Panc1 (cell line): ENCODE measurements around the gene GPATCH2L. TPM values are rescaled to one million over a fixed set of nuclear protein-coding genes. Genes with fewer than 3 reads are reported as not detected.

ENCODE experiments used
- ATAC-seq: fragments of 200-7000 bp; cut with Tn5 transposase; 2 replicates; pipeline ENCODE4 v1.9.1; 2020; ENCODE audit warnings: mild to moderate bottlenecking, moderate library complexity
- BruUV-seq: library from RNA; stranded (reverse); fragments of 400-500 nt; replicated peaks from 2 replicates; lab custom pipeline; 2021; lab: Mats Ljungman, UMichigan
- CTCF ChIA-PET: fragments of 300-600 bp; sonication (Branson Sonifier 250); formaldehyde crosslinking; loops from one replicate; lab custom pipeline; 2022; ENCODE audit warnings: antibody characterized with exemption; lab: Charles Lee
- POLR2A ChIA-PET: fragments of 300-600 bp; sonication (Branson Sonifier 250); formaldehyde crosslinking; loops from one replicate; lab custom pipeline; 2022; ENCODE audit warnings: antibody characterized with exemption; lab: Charles Lee
- DNase-seq: peaks from one replicate; pipeline ENCODE4 v3.0.0-alpha.2; 2010; ENCODE audit warnings: low read depth, low spot score
- H3K27ac ChIP-seq: 2 replicates; pipeline ENCODE4 v1.5.1; 2011; ENCODE audit warnings: mild to moderate bottlenecking, low read length, inconsistent platforms
- H3K27me3 ChIP-seq: fragments of 200-500 bp; sonication (Bioruptor generic); 2 replicates; pipeline ENCODE4 v1.6.0; 2014; ENCODE audit warnings: low read length, inconsistent platforms; ENCODE audit not compliant: control insufficient read depth, insufficient read depth
- H3K36me3 ChIP-seq: fragments of 200-500 bp; sonication (Bioruptor generic); 2 replicates; pipeline ENCODE4 v1.5.1; 2014; ENCODE audit warnings: inconsistent platforms, mild to moderate bottlenecking, low read length, moderate library complexity; ENCODE audit not compliant: control insufficient read depth, insufficient read depth
- H3K4me1 ChIP-seq: 2 replicates; pipeline ENCODE4 v1.5.1; 2011; ENCODE audit warnings: inconsistent platforms, mild to moderate bottlenecking, low read length, moderate library complexity; ENCODE audit not compliant: control insufficient read depth, insufficient read depth
- H3K4me3 ChIP-seq, 2 experiments: 2 replicates each; pipeline ENCODE4 v1.5.1; 2011 to 2012; ENCODE audit warnings: low read depth in 2 of 2, low read length in 2 of 2, mild to moderate bottlenecking in 2 of 2, inconsistent platforms in 1 of 2, moderate library complexity in 1 of 2
- H3K9me3 ChIP-seq: fragments of 200-500 bp; sonication (Bioruptor generic); 2 replicates; pipeline ENCODE4 v1.5.1; 2014; ENCODE audit warnings: low read depth, mild to moderate bottlenecking, inconsistent platforms, low read length, moderate library complexity; ENCODE audit not compliant: control insufficient read depth, insufficient read depth
- POLR2AphosphoS5 ChIP-seq: IDR thresholded peaks from 2 replicates; pipeline ENCODE4 v1.6.1; 2012; ENCODE audit warnings: mild to moderate bottlenecking, low read depth, low read length, moderate library complexity
- REST ChIP-seq, 2 experiments: IDR thresholded peaks; 2 replicates each; pipeline ENCODE4 v1.6.1; 2011 to 2012; ENCODE audit warnings: low read depth in 2 of 2, control low read depth in 1 of 2, low read length in 1 of 2, mild to moderate bottlenecking in 1 of 2, moderate library complexity in 1 of 2; ENCODE audit not compliant: insufficient read depth in 1 of 2
- SIN3A ChIP-seq: IDR thresholded peaks from 2 replicates; pipeline ENCODE4 v1.6.1; 2012; ENCODE audit warnings: low read depth, mild to moderate bottlenecking, low read length, moderate library complexity, borderline replicate concordance; ENCODE audit not compliant: insufficient read depth
- TCF7L2 ChIP-seq: IDR thresholded peaks from 2 replicates; pipeline ENCODE4 v1.6.1; 2011; ENCODE audit warnings: mild to moderate bottlenecking, low read depth, low read length, inconsistent platforms
- in situ Hi-C: cut with HindIII; loops from 2 replicates; pipeline ENCODE4 v1.10.0; 2016; ENCODE audit warnings: low sequenced_read_pairs, low pct_unique_long_range_greater_than_20kb
- intact Hi-C: fragments of 100-400 bp; cut with micrococcal nuclease; formaldehyde crosslinking; loops from one replicate; pipeline ENCODE4 v1.10.0; 2022; ENCODE audit not compliant: unreplicated experiment
- total RNA-seq: library from RNA; stranded (reverse); gene quantifications from one replicate; pipeline ENCODE4 v1.2.1, GENCODE V29; 2021; ENCODE audit not compliant: unreplicated experiment
- TF ChIP-seq, protein P1 (sequence below): fragments of 450-650 bp; IDR thresholded peaks from 2 replicates; pipeline ENCODE4 v1.5.1; 2017; ENCODE audit warnings: mild to moderate bottlenecking

GPATCH2L gene
- total RNA-seq, 1 experiment from 2014 or later, result 35.0 TPM

DNA sequence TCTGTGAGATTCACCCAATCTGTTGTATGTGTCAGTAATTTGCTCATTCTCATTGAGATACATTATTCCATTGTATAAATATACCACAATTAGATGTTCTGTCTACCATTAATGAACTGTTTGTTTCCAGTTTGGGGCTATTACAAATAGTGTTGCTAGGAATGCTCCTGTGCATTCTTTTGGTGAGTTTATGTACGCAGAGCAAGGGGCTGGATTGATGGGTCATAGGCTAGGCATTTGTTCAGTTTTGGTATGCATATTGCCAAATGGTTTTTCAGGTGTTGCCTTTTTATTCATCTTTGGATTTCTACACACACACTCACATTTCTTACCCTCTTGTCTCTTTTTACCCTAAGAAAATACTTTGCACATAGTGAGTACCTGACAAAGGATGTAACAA, 93.4 kb downstream of the GPATCH2L start:
- Histone ChIP-seq H3K27ac (no peak overlapping the region), H3K4me3 (no peak overlapping the region), H3K9me3 (no peaks in the 10 kb centered on the region), H3K36me3 (no peaks in the 10 kb centered on the region), H3K27me3 (peaks cover 2% of the 10 kb centered on the region; the same call in 1 of the 2 replicates), H3K4me1 (no peaks in the 10 kb centered on the region)
- TF ChIP-seq, protein P1, sequence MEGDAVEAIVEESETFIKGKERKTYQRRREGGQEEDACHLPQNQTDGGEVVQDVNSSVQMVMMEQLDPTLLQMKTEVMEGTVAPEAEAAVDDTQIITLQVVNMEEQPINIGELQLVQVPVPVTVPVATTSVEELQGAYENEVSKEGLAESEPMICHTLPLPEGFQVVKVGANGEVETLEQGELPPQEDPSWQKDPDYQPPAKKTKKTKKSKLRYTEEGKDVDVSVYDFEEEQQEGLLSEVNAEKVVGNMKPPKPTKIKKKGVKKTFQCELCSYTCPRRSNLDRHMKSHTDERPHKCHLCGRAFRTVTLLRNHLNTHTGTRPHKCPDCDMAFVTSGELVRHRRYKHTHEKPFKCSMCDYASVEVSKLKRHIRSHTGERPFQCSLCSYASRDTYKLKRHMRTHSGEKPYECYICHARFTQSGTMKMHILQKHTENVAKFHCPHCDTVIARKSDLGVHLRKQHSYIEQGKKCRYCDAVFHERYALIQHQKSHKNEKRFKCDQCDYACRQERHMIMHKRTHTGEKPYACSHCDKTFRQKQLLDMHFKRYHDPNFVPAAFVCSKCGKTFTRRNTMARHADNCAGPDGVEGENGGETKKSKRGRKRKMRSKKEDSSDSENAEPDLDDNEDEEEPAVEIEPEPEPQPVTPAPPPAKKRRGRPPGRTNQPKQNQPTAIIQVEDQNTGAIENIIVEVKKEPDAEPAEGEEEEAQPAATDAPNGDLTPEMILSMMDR, result no peak
- TF ChIP-seq TCF7L2 (no peak), REST (IDR thresholded peaks at IDR 0.05; ENCODE audit: insufficient read depth in 1 of 2, low read depth in 2 of 2, low read length in 1 of 2) (no peak), POLR2AphosphoS5 (no peak), SIN3A (no peak)
- intact Hi-C loops, result no loop called here
- in situ Hi-C loops, result no loop called here
- ATAC-seq (no peak), DNase-seq (no peak)
- no TSS peak for BruUV-seq
- CTCF ChIA-PET, result no interaction called here
- POLR2A ChIA-PET, result no interaction called here

DNA sequence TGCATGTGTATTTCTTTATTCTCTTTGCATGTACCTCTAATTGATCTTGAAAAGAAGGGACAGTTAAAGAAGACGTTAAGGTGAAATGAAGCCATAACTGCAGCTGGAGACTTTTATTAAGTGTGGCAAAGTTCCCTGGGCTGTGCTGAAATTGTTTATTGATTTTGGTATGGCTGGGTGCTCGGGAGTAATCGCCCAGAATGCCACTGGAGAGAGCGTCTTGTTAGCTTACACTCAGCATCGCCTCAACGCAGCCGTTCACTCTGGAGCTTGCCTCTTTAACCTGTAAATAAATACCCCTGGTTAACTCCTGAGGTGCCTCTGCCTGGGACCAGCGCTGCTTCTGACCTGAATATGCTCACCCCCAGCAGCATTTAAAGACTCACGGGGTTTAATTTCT, 98.6 kb downstream of the GPATCH2L start:
- Histone ChIP-seq H3K9me3 (no peaks in the 10 kb centered on the region), H3K4me1 (no peaks in the 10 kb centered on the region), H3K4me3 (no peak overlapping the region), H3K36me3 (no peaks in the 10 kb centered on the region), H3K27ac (no peak overlapping the region), H3K27me3 (peaks cover 5% of the 10 kb centered on the region)
- BruUV-seq, result no TSS peak
- ChIA-PET CTCF (no interaction called here), POLR2A (no interaction called here)
- DNase-seq (no peak), ATAC-seq (no peak)
- TF ChIP-seq, protein P1, result no peak
- no peak for TF ChIP-seq SIN3A
- no peak for TF ChIP-seq POLR2AphosphoS5
- TF ChIP-seq TCF7L2, result no peak
- TF ChIP-seq REST (IDR thresholded peaks at IDR 0.05; ENCODE audit: insufficient read depth in 1 of 2, low read depth in 2 of 2, low read length in 1 of 2), result no peak
- in situ Hi-C loops (no loop called here), intact Hi-C loops (no loop called here)
